ENCODE measurements around the gene SMG7.

Gene SMG7

DNA sequence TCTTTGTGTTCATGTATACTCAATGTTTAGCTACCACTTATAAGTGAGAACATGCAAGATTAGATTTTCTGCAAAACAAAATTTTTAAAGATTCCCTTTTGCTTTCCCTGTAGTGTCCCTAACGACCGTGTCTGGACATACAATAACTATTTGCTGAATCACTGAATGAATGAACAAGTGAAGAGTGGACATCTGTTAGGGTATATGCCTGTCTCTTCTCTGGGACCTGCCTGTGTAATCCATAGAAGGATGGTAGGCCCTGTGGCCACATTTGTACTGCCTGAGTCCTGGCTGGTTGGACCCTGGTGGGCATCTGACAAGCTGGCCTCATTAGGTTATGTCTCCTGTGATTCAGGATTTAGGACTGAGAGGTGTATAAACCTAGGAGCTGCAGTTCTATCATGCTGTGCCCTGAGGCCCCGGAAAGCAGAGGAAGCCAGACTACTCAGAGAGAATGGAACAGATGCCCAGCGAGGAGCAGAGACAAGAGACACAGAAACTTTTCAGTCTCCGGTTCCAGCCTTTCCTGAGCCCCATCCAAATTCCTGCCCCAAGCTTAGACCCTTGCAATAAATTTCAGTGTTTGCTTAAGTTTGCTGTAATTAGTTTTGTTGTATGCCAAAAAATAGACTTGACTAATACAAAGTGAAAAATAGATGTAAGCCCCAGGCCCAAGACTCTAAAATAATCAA is 125.5 kb downstream of the SMG7 start:
- no peak for DNase-seq

DNA sequence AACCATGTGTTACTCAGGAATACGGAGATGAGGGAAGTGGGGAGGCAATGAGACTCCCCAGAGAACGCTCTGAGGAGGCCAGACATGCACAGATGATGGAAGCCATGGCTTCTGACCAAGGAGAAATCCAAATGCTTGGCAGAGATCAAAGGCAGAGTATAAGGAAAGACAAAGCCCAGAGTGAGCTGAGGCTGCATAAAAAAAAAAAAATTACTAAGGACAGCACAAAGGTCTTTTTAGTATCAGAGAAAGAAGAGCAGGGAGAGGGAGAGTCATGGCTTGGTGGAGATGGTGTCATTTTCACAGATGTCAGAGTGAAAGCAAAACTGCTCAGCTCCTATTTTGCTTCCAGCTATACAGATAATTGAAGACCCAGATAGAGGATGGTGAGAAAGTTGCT is 126.1 kb downstream of the SMG7 start:
- DNase-seq: no peak

DNA sequence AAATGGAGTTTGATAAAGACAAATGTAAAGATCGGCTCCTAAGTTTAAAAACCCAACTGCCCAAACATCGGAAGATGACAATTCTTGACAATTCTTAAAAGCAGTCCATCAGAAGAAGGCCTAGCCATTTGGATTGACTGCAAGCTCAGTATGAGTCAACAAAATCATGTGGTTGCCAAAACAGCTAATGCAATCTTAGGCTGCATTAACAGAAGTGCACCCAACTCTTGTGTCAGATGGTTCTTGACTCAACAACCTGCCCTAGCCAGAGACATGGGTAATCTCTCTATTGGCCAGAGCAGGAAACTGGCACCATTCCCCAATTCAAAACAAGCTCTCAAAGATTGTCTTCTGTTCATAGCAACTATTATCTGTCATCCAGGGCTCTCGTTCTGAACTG is 127.8 kb downstream of the SMG7 start:
- no peak for DNase-seq

DNA sequence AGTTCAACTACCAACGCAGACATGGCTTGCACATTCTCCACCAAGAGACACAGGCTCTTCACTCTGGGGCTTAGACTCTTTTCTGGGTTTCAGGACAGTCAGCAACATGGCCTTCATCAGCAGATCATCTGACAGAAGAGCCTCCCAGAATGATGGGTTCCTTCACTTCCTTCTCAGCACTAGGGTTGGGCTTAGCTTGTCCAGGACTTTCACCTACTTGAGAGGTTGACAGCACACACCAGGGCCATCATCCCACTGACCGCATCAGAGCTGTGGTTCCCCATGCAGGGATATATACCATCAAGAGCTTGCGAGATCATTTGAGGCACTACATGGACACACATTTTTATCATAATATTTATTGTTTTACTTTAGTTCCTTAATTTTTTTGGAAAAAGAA is 128.3 kb downstream of the SMG7 start:
- DNase-seq: no peak

DNA sequence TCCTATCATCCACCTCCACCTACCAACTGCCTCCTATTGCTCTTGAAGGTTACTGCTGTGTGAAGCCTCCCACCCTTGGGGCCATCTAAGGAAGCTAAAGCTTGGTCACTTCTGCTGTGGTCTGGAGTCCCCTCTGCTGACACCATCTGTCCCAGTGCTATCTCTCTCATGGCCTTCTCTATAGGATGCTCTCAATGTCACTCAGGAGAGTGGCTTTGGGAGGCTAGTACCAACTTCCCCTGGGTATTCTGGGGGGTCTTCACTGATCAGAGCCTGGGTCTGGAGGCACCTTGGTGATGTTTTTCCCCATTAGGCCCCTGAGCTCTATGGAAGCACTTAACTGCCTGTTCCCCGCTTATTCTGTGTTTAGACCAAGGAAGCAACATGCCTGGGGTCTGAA is 130.2 kb downstream of the SMG7 start:
- no peak for DNase-seq

Measured in left hindlimb (tissue), 1 donor.